HepG2 (cell line): ENCODE data around the gene CCN6. TPM values are rescaled to one million over a fixed set of nuclear protein-coding genes. Genes with fewer than 3 reads are reported as not detected.

Source experiments
- ATAC-seq: fragments of 200-7000 bp; cut with Tn5 transposase; 3 replicates; pipeline ENCODE4 v1.9.1; 2020; ENCODE audit warnings: mild to moderate bottlenecking, moderate library complexity
- BruUV-seq: library from RNA; stranded (reverse); fragments of 400-500 nt; replicated peaks from 2 replicates; lab custom pipeline; 2021; lab: Mats Ljungman, UMichigan
- CTCF ChIA-PET: fragments of 300-600 bp; formaldehyde crosslinking; extraction: SDS; loops from one replicate; lab custom pipeline; 2021; ENCODE audit warnings: low total read pairs, inconsistent platforms, low intra/inter-chr PET ratio; lab: Yijun Ruan, JAX
- POLR2A ChIA-PET: fragments of 350-600 bp; sonication (Branson Sonifier 250); formaldehyde crosslinking; loops from one replicate; lab custom pipeline; 2020; ENCODE audit warnings: antibody characterized with exemption, inconsistent platforms; lab: Yijun Ruan, JAX
- DNase-seq: peaks from one replicate; pipeline ENCODE4 v3.0.0-alpha.2; 2015; ENCODE audit warnings: low spot score
- FAIRE-seq: peaks from 3 replicates; lab custom pipeline; 2011; peaks lifted over from hg19 to GRCh38; lab: Jason Lieb, UNC
- H2AFZ ChIP-seq: one replicate; pipeline ENCODE4 v1.6.1; 2011; ENCODE audit warnings: low read length, inconsistent platforms
- H3K27ac ChIP-seq: fragments of 300-600 bp; 3 replicates; pipeline ENCODE4 v1.8.0; 2011; ENCODE audit warnings: mixed run types, mild to moderate bottlenecking, mixed read lengths, low read length, inconsistent platforms; ENCODE audit not compliant: insufficient read depth; ENCODE audit errors: extremely low read length
- H3K27me3 ChIP-seq, 2 experiments: fragments of 200-600 bp in 1 of 2; 2 replicates in 1 of 2; 3 replicates in 1 of 2; pipeline versions ENCODE4 v1.6.0 to v1.8.0; 2011; ENCODE audit warnings: low read length in 2 of 2, mild to moderate bottlenecking in 2 of 2, moderate library complexity in 2 of 2, inconsistent platforms in 1 of 2; ENCODE audit not compliant: insufficient read depth in 2 of 2, control insufficient read depth in 1 of 2
- H3K36me3 ChIP-seq, 2 experiments: fragments of 200-600 bp in 1 of 2; replicated peaks in 1 of 2; 2 replicates in 1 of 2; 3 replicates in 1 of 2; pipeline versions ENCODE4 v1.5.1 to v1.8.0; 2011; ENCODE audit warnings: low read length in 2 of 2, inconsistent platforms in 1 of 2; ENCODE audit not compliant: insufficient read depth in 2 of 2, control insufficient read depth in 1 of 2
- H3K4me1 ChIP-seq: 2 replicates; pipeline ENCODE4 v1.5.1; 2012; ENCODE audit warnings: low read length, inconsistent platforms; ENCODE audit not compliant: insufficient read depth
- H3K4me2 ChIP-seq: 2 replicates; pipeline ENCODE4 v1.6.0; 2011; ENCODE audit warnings: low read depth, low read length, inconsistent platforms
- H3K4me3 ChIP-seq, 3 experiments: fragments of 200-600 bp in 1 of 3; sonication (generic), shearing (Covaris generic) in 1 of 3; replicated peaks in 1 of 3; 2 replicates each; pipeline ENCODE4 v1.5.1; 2011 to 2016; ENCODE audit warnings: low read length in 3 of 3, inconsistent platforms in 2 of 3, low read depth in 2 of 3, mild to moderate bottlenecking in 2 of 3, control low read depth in 1 of 3, mixed read lengths in 1 of 3; ENCODE audit not compliant: insufficient read depth in 1 of 3
- H3K79me2 ChIP-seq: one replicate; pipeline ENCODE4 v1.6.1; 2011; ENCODE audit warnings: low read length, inconsistent platforms; ENCODE audit not compliant: insufficient read depth
- H3K9ac ChIP-seq: 2 replicates; pipeline ENCODE4 v1.6.0; 2011; ENCODE audit warnings: mild to moderate bottlenecking, low read depth, low read length, inconsistent platforms; ENCODE audit not compliant: insufficient read depth
- H3K9me3 ChIP-seq: 2 replicates; pipeline ENCODE4 v1.5.1; 2012; ENCODE audit warnings: mild to moderate bottlenecking, low read length
- H4K20me1 ChIP-seq: 2 replicates; pipeline ENCODE4 v1.6.0; 2011; ENCODE audit warnings: inconsistent platforms, mild to moderate bottlenecking, low read length, moderate library complexity; ENCODE audit not compliant: insufficient read depth
- CEBPB ChIP-seq: IDR thresholded peaks from 2 replicates; pipeline ENCODE4 v1.6.1; 2011; ENCODE audit warnings: low read depth, low read length, improper control_type of control experiment, borderline replicate concordance
- NFIB ChIP-seq: sonication (generic); formaldehyde crosslinking; IDR thresholded peaks from 2 replicates; pipeline ENCODE4 v1.9.0; 2021; ENCODE audit warnings: missing genetic modification reagents, mild to moderate bottlenecking, borderline replicate concordance
- SMAD1 ChIP-seq: sonication (generic); formaldehyde crosslinking; IDR thresholded peaks from 2 replicates; pipeline ENCODE4 v1.4.0; 2020; ENCODE audit warnings: missing genetic modification reagents, low read depth, mild to moderate bottlenecking, borderline replicate concordance
- ZNF562 ChIP-seq: sonication (generic); formaldehyde crosslinking; IDR thresholded peaks from 2 replicates; pipeline ENCODE4 v1.8.0; 2022; ENCODE audit warnings: missing genetic modification reagents, borderline replicate concordance
- in situ Hi-C: cut with HindIII; loops from 2 replicates; pipeline ENCODE4 v1.10.0; 2017; ENCODE audit warnings: low pct_unique_long_range_greater_than_20kb; ENCODE audit not compliant: extremely low pct_ligation_motif_present
- intact Hi-C: fragments of 100-400 bp; cut with micrococcal nuclease; formaldehyde crosslinking; loops from one replicate; pipeline ENCODE4 v1.10.0; 2022; ENCODE audit not compliant: unreplicated experiment
- polyA plus RNA-seq, 8 experiments: library from polyadenylated mRNA; depleted of rRNA in 3 of 8; stranded (reverse) in 7 of 8; unstranded in 1 of 8; fragments of >200 nt; fragmentation: Illumina TruSeq in 4 of 8; extraction: Trizol in 4 of 8; gene quantifications; 2 replicates each; pipeline versions ENCODE4 v1.2.1 to v1.2.3, GENCODE V29; 2011 to 2016; ENCODE audit warnings: low read depth in 4 of 8, missing spikeins in 1 of 8, mixed read lengths in 1 of 8; ENCODE audit not compliant: insufficient read depth in 1 of 8
- total RNA-seq, 5 experiments: library from RNA; depleted of rRNA; stranded (reverse); fragments of >200 nt; fragmentation: Illumina TruSeq; extraction: Trizol; gene quantifications; 2 replicates each; pipeline ENCODE4 v1.2.3, GENCODE V29; 2016; ENCODE audit warnings: low read depth in 1 of 5
- TF ChIP-seq, protein P1 (sequence below): sonication (generic); formaldehyde crosslinking; IDR thresholded peaks from 2 replicates; pipeline ENCODE4 v1.9.0; 2021; ENCODE audit warnings: missing genetic modification reagents, mild to moderate bottlenecking, borderline replicate concordance
- TF ChIP-seq, protein P2 (sequence below): IDR thresholded peaks from 2 replicates; pipeline ENCODE4 v1.6.1; 2016

The CCN6 gene
- total and polyA plus RNA-seq, 2 of the 13 experiments (the other 11 are each of a cell fraction or from before 2014, with no cell fraction given), result not detected

DNA sequence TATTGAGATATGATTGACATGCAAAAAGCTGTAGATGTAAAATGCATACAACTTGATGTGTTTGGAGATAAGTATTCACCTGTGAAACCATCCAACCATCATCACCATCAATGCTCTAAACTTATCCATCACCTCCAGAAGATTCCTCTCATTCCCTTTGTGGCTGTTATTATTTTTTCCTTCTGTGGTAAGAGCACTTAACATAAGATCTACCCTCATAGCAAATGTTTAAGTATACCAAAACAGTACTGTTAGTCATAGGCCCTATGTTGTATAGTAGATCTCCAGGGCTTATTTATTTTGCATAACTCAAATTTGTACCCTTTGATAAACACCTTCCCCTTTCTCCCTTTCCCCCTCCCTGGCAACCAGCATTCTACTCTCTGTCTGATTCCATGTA lies 31.2 kb upstream of the CCN6 start:
- Histone ChIP-seq H3K4me3 (no peak overlapping the region), H4K20me1 (no peaks in the 10 kb centered on the region), H3K36me3 (no peaks in the 10 kb centered on the region), H3K9ac (no peak overlapping the region), H3K79me2 (no peaks in the 10 kb centered on the region), H3K4me2 (no peak overlapping the region), H3K9me3 (peaks cover 5% of the 10 kb centered on the region; the same call in 1 of the 2 replicates), H2AFZ (no peak overlapping the region), H3K27ac (no peak overlapping the region), H3K27me3 (0 out of 5 replicates have a peak, but pooled peaks cover 0 to 2% of the 10 kb centered on the region in 2 experiments), H3K4me1 (peaks cover 34% of the 10 kb centered on the region)
- no peak for ATAC-seq
- CTCF ChIA-PET, result no interaction called here
- FAIRE-seq, result no peak
- DNase-seq, result no peak
- TF ChIP-seq, protein P1, sequence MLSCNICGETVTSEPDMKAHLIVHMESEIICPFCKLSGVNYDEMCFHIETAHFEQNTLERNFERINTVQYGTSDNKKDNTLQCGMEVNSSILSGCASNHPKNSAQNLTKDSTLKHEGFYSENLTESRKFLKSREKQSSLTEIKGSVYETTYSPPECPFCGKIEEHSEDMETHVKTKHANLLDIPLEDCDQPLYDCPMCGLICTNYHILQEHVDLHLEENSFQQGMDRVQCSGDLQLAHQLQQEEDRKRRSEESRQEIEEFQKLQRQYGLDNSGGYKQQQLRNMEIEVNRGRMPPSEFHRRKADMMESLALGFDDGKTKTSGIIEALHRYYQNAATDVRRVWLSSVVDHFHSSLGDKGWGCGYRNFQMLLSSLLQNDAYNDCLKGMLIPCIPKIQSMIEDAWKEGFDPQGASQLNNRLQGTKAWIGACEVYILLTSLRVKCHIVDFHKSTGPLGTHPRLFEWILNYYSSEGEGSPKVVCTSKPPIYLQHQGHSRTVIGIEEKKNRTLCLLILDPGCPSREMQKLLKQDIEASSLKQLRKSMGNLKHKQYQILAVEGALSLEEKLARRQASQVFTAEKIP (CRISPR knock-in tag), result no peak
- no peak for TF ChIP-seq SMAD1 (CRISPR knock-in tag)
- TF ChIP-seq, protein P2, sequence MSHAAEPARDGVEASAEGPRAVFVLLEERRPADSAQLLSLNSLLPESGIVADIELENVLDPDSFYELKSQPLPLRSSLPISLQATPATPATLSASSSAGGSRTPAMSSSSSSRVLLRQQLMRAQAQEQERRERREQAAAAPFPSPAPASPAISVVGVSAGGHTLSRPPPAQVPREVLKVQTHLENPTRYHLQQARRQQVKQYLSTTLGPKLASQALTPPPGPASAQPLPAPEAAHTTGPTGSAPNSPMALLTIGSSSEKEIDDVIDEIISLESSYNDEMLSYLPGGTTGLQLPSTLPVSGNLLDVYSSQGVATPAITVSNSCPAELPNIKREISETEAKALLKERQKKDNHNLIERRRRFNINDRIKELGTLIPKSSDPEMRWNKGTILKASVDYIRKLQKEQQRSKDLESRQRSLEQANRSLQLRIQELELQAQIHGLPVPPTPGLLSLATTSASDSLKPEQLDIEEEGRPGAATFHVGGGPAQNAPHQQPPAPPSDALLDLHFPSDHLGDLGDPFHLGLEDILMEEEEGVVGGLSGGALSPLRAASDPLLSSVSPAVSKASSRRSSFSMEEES (CRISPR knock-in tag), result no peak
- no peak for TF ChIP-seq ZNF562 (CRISPR knock-in tag)
- no peak for TF ChIP-seq CEBPB
- no peak for TF ChIP-seq NFIB (CRISPR knock-in tag)
- in situ Hi-C loops (no loop called here), intact Hi-C loops (no loop called here)
- POLR2A ChIA-PET, result no interaction called here
- BruUV-seq, result no TSS peak
